ENCODE measurements around the gene TJP3.
"Not testable (repeated sequence)": the region's sequence is repeated elsewhere in the genome, so short reads cannot be mapped to it uniquely, and the experiment has no call there.

Gene TJP3

DNA sequence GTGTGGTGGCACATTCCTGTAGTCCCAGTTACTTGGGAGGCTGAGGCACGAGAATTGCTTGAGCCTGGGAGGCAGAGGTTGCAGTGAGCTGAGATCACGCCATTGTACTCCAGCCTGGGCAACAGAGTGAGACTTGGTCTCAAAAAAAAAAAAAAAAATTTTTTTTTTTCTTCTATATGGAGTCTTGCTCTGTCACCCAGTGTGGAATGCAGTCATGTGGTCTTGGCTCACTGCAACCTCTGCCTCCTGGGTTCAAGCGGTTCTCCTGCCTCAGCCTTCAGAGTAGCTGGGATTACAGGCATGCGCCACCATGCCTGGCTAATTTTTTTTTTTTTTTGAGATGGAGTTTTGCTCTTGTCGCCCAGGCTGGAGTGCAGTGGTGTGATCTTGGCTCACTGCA is 57.6 kb downstream of the TJP3 start:
- in situ Hi-C loops (cut with HindIII; ENCODE audit: low sequenced_read_pairs), result not testable (repeated sequence)

DNA sequence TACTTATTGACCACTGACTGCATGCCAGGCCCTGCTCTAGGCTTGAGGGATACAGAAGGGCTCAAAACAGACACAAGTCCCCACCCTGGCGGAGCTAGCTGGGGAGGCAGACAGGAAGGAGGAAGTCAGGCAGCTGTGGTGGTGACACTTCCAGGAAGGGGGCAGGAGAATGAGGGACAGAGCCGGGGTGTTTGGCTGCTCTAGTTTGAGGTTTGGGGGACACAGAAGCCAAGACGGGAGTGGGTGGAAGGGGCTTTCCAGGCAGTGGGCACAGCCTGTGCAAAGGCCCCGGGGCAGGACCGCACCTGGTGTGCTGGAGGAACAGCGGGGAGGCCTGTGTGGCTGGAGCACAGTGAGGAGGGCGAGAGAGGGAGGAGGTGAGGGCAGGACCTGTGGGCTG is 58.3 kb downstream of the TJP3 start:
- in situ Hi-C loops (cut with HindIII; ENCODE audit: low sequenced_read_pairs), result no loop called here

DNA sequence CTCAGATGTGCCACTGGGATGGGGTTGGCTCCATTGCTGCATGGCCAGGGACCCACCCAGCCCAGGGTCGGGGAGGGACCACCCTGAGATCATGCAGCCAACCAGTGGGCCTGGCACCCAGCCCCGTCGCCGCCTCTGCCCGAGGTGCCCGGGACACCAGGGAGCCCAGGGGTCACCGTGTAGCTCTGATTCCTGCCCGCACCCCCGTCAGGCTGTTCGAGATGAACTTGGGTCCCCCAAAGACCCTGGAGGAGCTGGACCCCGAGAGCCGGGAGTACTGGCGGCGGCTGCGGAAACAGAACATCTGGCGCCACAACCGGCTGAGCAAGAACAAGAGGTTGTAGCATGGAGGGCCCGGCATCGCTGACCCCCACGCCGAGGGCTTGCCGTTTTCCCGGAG is 58.9 kb downstream of the TJP3 start:
- in situ Hi-C loops (cut with HindIII; ENCODE audit: low sequenced_read_pairs), result no loop called here

DNA sequence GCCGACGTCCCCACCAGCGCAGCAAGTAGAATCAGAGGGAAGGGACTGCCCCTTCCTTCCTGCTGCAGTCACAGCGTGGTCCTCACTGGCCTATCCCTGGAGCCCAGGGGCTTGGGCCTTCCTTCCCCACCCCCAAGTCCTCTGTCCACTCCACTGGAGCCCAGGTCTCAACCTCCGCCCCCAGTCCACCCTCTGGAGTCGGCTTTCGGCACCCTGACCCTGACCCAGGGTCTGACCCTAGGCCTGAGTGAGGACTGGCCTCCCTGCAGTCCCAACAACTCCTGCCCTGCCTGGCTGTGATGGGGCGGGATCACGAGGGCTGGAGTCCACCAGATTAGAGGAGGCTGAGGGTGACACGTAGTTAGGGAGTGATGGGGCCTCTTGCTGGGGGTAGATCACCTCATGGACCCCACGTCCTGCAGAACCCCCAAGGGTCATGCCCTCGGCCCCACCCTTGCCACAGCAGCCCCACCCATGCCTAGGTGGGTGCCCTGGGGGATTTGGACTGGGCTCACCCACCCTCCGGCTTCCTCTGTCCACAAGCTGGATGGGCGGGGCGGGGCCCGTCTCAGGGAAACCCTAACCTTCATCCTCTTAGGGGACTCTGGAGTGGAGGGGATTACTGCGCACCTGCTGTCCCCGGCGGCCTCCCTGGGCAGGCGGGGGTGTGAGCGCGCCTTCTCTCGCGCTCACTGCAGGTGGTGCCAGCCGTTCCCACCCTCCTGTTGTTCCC is 60.0 kb downstream of the TJP3 start:
- in situ Hi-C loops (cut with HindIII; ENCODE audit: low sequenced_read_pairs), result no loop called here

DNA sequence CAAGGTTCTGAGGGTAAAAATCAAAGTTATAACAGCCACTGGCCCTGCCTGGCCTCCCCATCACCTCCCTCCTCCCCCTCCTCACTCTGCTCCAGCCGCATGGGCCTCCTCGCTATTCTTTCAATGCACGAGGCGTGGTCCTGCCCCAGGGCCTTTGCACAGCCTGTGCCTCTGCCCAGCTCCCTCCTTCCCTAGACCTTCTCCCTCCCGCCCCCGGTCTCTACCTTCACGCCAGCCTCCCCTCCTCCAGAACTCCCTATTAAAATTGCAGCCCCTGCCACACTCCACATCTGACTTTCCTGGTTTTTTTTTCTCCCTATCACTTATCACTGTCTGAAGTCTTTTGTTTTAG is 60.5 kb downstream of the TJP3 start:
- in situ Hi-C loops (cut with HindIII; ENCODE audit: low sequenced_read_pairs), result no loop called here

DNA sequence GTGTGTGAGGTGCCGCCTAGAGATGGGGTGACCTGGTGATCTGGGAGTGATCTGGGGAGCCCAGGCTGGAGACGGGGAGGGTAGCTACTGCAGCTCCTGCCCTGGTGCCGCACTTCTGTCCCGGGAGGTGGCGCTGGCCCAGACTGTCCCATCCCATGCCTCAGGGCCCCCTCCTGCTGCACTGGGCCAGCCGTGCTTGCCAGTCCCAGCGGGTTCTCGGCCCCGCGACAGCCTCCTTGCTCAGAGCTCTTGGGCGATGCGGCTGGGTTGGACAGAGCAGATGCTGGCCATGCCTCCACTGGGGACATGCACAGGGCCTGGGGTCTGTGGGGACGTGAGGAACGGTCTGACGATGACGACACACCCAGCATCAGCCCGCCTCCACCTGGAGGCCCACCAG is 61.3 kb downstream of the TJP3 start:
- in situ Hi-C loops (cut with HindIII; ENCODE audit: low sequenced_read_pairs), result no loop called here

DNA sequence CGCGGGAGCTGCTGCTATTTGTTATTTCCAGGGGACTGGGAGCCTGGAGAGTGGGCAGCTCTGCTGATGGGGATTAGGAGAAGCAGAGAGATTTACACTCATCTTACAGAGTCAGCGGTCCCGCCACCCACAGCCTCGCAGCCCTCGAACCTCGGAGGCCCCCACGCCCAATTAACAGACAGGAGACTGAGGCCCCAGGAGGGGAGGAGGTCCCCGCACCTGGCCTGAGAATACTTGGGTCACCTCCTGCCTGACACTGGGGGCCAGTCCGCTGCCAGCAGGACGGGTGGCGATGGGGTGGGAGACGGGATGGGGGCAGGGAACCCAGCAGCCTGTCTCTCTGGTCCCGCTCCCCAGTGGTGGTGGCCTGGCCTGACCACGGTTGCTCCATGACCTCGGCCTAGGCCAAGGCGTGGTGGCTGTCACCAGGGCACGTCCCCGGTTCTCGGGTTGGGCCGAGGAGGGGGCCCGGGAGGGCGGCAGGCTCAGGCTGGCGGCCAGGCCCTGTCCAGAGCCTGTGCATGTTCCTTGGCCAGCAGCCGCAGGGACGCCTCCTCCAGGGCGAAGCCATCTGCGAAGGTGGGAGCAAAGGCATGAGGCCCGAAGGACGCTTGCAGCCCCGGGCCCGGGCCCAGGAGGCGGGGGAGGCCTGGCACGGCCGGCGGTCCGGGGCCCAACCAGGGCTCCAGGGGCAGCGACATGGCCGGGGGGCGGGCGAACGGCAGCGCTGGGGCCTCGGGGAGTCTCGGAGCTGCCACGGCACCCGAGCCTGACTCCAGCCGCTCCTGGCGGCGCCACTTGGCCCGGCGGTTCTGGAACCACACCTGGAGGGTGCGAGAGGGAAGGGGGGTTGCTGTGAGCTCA is 62.2 kb downstream of the TJP3 start:
- in situ Hi-C loops (cut with HindIII; ENCODE audit: low sequenced_read_pairs), result no loop called here

DNA sequence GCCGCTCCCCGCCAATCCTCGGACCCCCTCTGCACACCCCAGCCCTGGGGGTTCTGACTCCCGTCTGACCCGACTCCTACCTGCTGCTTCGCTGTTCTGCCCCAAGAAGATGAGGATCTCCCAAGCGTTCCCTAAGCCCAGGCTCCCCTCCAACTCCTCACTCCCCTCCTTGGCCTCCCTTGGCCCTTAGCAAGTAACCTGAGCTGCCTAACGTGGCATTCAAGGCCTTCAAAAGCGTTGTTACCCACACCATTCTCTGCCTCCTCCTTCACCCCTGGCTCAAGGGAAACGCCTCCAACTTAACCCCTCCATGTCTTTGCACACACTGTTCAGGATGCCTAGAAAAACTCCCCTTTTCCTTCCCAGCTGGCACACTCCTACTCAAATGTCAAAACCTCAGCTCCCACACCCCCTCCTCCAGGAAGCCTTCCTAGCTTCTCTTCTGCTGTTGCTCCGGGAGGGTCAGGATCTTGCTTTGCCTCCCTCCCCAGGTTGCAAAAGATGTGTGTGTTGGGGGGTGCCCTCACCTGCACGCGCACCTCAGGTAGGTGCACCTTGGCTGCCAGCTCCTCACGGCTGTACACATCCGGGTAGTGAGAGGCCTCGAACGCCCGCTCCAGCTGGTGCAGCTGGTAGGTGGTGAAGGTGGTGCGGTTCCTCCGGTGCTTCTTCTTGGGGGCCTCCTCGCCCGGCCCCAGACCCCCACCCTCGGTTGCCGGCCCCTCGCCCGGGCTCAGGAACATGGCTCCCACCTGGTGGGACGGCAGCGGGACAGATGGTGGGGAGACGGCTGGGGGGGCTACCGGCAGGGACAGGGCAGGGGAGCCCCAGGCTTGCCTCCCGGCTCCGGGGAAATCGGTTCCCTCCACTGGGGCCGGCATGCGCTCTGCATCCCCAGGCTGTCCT is 63.1 kb downstream of the TJP3 start:
- in situ Hi-C loops (cut with HindIII; ENCODE audit: low sequenced_read_pairs), result no loop called here

DNA sequence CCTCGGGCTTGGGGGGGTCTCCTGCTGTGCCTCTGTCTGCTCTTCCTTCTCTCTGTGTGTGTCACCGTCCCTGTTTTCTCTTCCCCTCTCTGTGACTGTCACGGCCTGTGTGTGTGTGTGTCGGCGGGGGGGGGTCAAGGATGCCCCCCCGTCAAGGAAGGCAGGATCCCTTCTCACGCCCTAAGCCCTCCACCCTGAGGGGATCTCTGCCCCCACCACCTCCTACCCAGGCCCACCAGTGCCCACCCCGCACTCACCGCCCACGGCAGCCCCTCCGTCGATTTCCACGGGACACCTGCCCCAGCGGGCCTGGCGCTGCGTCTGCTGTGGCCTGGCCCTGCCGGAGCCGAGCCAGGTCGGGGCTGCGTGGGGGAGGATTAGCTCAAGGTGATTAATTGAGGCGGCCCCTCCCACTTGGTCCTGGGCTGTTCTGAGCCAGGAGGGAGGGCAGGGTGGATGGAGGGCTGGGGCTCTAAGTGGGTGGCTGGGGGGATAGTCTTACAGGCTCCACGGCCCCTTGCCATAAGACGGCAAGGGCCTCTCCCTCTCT is 63.8 kb downstream of the TJP3 start, which contains the start of gene RAX2:
RAX2 (minus strand) TSS at position 323 of the 550 bp plus-strand sequence. CDS start 486 bp downstream, outside the sequence.
- in situ Hi-C loops (cut with HindIII; ENCODE audit: low sequenced_read_pairs), result no loop called here

DNA sequence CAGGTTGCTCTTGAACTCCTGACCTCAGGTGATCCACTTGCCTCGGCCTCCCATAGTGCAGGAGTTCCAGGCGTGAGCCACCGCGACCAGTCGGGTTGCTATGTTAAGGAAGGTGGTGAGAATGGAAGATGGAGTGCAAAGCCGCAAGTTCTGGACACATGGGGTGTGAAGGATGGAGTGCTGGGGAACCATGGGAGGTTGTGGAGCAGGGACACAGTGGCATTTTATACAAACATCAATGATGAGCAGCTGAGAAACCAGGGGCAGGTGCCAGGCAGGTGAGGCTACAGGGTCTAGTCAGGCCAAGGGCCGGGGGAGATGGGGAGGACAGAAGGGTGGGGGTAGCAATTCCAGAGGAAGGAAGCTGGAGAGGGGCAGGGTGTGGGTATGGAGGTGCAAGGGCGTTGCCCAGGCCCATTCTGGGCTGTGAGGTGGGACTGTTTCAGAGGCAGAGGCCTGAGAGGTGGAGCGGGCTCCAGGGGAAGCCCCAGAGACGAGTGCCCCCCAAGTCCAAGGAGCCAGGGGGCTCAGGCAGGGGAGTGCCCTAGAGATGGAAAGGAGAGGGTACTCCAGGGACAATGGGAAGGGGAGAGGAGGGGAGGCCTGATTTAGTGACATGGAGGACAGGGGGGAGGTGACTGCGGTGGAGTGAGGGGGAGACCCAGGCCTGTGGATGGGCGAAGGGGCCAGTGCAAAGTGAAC is 65.8 kb downstream of the TJP3 start:
- in situ Hi-C loops (cut with HindIII; ENCODE audit: low sequenced_read_pairs), result no loop called here

DNA sequence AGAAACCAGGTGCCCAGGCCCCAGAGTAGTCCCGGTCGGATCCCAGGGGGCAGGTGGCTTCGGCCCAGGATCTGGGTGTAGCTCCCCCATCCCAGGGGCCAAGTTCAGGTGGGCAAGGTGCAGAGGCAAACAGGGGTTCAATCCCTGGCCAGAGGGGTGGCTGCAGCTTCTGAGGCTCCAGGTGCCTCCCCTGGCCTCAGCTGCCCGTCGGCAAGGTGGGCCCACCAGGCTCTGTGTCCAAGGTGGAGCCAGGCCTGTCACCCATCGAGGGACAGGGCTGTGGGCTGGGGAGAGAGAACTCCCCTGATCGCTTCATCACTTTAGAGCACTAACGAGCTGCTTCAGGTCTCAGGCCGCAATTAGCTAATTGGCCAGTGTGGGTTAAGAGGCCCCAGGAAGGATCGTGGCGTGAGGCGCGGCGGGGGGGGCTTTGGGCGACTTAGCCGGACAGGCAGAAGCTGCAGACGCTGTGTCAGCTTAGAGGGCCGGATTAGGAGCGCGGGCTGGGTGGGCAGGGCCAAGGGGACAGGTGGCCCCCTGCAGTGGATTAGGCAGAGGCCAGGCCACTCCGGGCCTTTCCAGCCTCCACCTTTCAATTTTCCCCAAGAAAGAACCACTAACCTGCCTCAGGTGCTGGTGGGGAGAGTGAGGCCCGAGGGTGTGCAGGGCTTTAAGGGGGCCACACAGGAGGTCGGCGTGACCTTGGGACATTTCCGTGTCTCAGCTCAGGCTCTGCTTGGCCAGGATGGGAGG is 66.6 kb downstream of the TJP3 start:
- in situ Hi-C loops (cut with HindIII; ENCODE audit: low sequenced_read_pairs), result loop anchor here (5.0 to 25.0 kb wide), 3 partner anchors 78 to 438 kb away; partner anchors contain the start of gene EEF2

DNA sequence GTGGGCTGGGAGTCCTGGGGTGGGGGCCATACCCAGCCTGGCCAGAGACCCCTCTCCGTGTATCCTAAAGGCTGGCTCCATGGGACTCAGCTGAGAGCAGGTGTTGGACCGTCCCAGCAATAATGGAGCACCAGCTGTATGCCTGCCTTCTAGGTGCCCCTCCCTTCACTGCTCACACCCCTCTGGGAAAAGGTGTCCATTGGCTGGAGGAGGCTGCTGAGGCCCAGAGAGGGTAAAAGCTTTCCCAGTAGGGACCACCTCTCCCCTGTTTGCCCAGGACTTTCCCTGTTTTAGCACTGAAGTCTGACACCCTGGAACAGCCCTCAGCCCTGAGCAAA is 67.2 kb downstream of the TJP3 start:
- in situ Hi-C loops (cut with HindIII; ENCODE audit: low sequenced_read_pairs), result loop anchor here (5.0 to 25.0 kb wide), 3 partner anchors 77 to 437 kb away; partner anchors contain the start of gene EEF2

DNA sequence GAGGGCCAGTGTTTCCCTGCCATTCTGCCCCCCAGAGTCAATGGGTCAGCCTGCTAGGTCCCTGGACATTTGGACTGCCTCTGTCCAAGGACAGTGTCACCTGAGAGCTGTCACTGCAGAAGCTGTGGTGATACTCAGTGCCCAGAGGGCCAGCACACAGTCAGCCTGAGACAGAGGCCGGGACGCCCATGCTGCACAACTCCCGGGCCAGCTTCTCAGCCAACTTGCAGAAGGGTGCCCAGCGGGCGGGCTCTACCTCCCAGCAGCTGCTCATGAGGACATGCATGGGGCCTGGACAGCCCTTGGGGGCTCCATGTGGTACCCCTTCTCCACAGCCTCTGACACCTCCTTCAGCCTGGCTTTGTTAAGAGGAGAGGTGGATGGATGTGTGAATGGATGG is 67.6 kb downstream of the TJP3 start:
- in situ Hi-C loops (cut with HindIII; ENCODE audit: low sequenced_read_pairs), result loop anchor here (5.0 to 25.0 kb wide), 3 partner anchors 76 to 436 kb away; partner anchors contain the start of gene EEF2

DNA sequence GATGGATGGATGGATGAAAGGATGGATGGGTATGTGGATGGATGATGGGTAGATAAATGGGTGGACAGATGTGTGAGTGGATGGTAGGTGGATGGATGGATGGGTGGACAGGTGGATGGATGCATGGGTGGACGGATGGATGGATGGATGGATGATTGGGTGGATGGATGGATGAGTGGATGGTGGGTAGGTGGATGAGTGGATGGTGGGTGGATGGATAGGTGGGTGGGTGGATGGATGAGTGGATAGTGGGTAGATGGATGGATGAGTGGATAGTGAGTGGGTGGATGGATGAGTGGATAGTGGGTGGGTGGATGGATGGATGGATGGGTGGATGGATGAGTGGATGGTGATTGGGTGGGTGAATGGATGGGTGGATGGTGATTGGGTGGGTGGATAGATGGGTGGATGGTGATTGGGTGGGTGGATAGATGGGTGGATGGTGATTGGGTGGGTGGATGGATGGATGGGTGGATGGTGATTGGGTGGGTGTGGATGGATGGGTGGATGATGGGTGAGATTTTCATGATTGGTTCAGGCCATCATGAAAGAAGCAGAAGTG is 68.4 kb downstream of the TJP3 start:
- in situ Hi-C loops (cut with HindIII; ENCODE audit: low sequenced_read_pairs), result loop anchor here (5.0 to 25.0 kb wide), 3 partner anchors 76 to 436 kb away; partner anchors contain the start of gene EEF2

DNA sequence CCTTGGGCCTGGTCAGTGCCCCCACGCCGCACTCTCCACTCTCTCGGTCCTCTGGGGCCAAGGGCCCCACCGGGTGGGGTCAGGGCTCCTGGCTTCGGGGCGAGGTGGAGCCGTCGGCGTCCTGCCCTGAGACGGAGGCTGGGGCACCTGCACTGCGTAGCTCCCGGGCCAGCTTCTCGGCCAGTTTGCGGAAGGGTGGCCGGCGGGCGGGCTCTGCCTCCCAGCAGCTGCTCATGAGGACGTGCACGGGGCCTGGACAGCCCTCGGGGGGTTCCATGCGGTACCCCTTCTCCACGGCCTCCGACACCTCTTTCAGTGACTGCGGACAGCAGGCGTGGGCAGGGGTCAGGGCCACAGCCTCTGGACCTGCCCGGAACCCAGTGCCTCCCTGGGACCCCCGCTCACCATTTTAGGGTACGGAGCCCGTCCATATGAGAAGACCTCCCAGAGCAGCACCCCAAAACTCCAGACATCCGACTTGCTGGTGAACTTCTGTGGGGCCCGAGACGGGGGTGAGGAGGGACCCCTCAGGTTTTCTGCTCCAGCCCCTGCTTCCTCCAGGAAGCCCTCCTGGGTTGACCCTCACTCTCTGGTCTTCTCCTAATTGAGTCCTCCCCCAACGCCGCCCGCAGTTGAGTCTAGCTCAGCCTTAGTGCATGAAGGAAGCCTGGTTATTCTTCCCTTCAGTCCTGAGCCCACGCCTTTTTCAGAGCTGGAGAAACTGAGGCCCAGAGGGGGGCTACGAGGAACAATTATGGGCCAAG is 70.1 kb downstream of the TJP3 start:
- in situ Hi-C loops (cut with HindIII; ENCODE audit: low sequenced_read_pairs), result loop anchor here (5.0 to 25.0 kb wide), 3 partner anchors 74 to 434 kb away; partner anchors contain the start of gene EEF2

DNA sequence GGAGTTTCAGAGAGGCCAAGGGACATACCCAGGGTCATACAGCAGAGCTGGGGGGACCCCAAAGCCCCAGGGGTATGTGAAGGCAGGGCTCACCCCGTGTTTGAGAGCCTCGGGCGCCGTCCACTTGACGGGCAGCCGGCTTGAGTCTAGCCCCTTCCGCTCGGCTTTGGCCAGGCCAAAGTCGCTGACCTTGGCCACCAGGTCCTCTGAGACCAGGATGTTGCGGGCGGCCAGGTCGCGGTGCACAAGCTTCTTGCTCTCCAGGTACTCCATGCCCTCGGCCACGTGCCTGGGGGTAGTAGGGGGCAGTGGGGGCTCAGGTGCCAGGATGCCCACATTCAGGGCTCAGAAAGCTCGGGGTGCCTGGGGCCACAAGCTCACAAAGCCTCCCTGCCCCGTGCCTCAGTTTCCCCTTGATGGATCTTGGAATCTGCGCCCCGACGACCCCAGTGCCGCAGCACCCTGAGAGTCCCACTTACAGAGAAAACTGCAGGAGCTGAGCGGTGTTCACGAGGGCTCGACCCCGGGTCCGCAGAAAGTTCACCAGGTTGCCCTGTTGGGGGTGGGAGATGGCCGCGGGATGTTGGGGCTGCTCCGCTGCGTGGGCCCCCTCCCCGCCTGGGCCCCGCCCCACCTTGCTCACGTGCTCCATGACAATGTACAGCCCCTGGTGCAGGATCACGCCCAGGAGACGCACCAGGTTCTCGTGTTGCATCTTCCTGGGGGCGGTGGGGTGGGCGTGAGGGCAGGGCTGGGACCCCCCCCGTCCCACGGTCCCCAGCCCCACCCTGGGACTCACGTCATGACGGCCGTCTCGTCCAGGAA is 70.9 kb downstream of the TJP3 start:
- in situ Hi-C loops (cut with HindIII; ENCODE audit: low sequenced_read_pairs), result loop anchor here (5.0 to 25.0 kb wide), 3 partner anchors 73 to 433 kb away; partner anchors contain the start of gene EEF2

DNA sequence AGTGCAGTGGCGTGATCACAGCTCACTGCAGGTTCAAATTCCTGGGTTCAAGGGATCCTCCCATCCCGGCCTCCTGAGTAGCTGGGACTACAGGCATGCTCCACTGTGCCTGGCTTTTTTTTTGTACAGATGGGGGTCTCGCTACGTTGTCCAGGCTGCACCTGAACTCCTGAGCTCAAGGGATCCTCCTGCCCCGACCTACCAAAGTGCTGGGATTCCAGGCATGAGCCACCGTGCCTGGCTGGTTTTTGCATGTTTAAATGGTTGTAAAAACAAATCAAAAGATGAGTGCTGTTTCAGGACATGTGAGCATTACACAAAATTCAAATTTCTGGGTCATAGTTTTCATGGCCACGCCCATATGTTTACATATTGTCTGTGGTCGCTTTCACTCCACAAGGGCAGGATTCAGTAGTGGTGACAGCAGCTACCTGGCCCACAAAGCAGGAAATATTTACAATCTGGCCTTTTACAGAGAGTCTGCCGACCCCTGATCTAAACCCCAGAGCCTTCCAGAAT is 72.7 kb downstream of the TJP3 start:
- in situ Hi-C loops (cut with HindIII; ENCODE audit: low sequenced_read_pairs), result loop anchor here (25.0 kb wide), 2 partner anchors 206 to 431 kb away; partner anchors contain the start of gene EEF2

Data from endothelial cell of hepatic sinusoid (primary cell).